H1 (cell line): Measurements from ENCODE around the gene TNN. TPM values are rescaled to one million over a fixed set of nuclear protein-coding genes. Genes with fewer than 3 reads are reported as not detected.

Experiments
- HDAC2 ChIP-seq, 2 experiments: fragments of 300-600 bp in 1 of 2; sonication (generic) in 1 of 2; IDR thresholded peaks; 2 replicates each; pipeline ENCODE4 v1.6.1; 2011 to 2012; ENCODE audit warnings: low read depth in 2 of 2, low read length in 2 of 2, mild to moderate bottlenecking in 2 of 2, moderate library complexity in 2 of 2, borderline replicate concordance in 1 of 2, inconsistent platforms in 1 of 2
- NANOG ChIP-seq: IDR thresholded peaks from 2 replicates; pipeline ENCODE4 v1.6.1; 2011; ENCODE audit warnings: low read length, low read depth, mild to moderate bottlenecking, inconsistent platforms; ENCODE audit not compliant: insufficient read depth, poor library complexity, severe bottlenecking
- POLR2A ChIP-seq, 2 experiments: IDR thresholded peaks; 1 replicate in 1 of 2; 2 replicates in 1 of 2; pipeline ENCODE4 v1.6.1; 2011; ENCODE audit warnings: low read depth in 2 of 2, low read length in 2 of 2, mild to moderate bottlenecking in 2 of 2; ENCODE audit errors: control extremely low read depth in 1 of 2
- SIN3A ChIP-seq, 2 experiments: IDR thresholded peaks in 1 of 2; conservative IDR thresholded peaks in 1 of 2; 2 replicates each; pipeline ENCODE4 v1.6.1; 2011 to 2012; ENCODE audit warnings: low read length in 2 of 2, improper control_type of control experiment in 1 of 2, low read depth in 1 of 2, mild to moderate bottlenecking in 1 of 2
- polyA plus RNA-seq, 7 experiments: library from polyadenylated mRNA; depleted of rRNA in 3 of 7; stranded (reverse) in 5 of 7; unstranded in 2 of 7; fragments of >200 nt in 5 of 7; fragments of 200-250 nt in 2 of 7; gene quantifications; 1 replicate in 5 of 7; 2 replicates in 1 of 7; 4 replicates in 1 of 7; pipeline versions ENCODE4 v1.2.1 to v1.2.3, GENCODE V29; 2011 to 2013; ENCODE audit warnings: missing spikeins in 2 of 7, mixed read lengths in 2 of 7
- total RNA-seq: library from RNA; stranded (reverse); fragmentation: NEBNext Ultra II Directional; extraction: Animal tissue kit (Norgen Biotek cat#: 25700); gene quantifications from 2 replicates; pipeline ENCODE4 v1.2.1, GENCODE V29; 2021
- TF ChIP-seq, protein P1 (sequence below): fragments of 300-600 bp; sonication (generic); IDR thresholded peaks from 2 replicates; pipeline ENCODE4 v1.7.1; 2012; ENCODE audit warnings: low read length, moderate library complexity, mild to moderate bottlenecking, inconsistent platforms; ENCODE audit not compliant: insufficient replicate concordance

The TNN gene
- total and polyA plus RNA-seq, 2 of the 8 experiments (the other 6 are each of a cell fraction or from before 2014, with no cell fraction given), result 0.21 to 0.30 TPM

DNA sequence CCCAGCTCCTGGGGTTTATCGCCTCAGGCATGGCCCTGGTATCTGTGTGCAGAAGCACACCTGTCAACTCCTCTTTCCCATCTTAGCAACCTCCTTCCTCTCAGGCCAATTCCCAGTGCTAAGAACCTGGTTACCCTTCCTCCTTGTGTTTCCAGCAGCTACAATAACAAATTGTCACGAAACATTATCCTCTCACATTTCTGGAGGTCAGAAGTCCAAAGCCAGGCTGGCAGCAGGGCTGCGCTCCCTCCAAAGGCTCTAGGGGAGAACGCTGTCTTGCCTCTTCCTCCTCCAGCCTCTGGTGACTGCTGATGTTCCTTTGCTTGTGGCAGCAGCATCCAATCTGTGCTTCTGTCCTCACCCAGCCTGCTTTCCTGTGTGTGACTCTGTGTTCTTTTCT is 33.7 kb upstream of the TNN start (continued):
- TF ChIP-seq SIN3A (conservative IDR thresholded peaks at IDR 0.05 in 1 of 2, IDR thresholded peaks at IDR 0.05 in 1 of 2; ENCODE audit: low read depth in 1 of 2, low read length in 2 of 2) (no peak), NANOG (no peak), POLR2A (IDR thresholded peaks at IDR 0.05; ENCODE audit: control extremely low read depth in 1 of 2, low read depth in 2 of 2, low read length in 2 of 2) (no peak), HDAC2 (IDR thresholded peaks at IDR 0.05; ENCODE audit: borderline replicate concordance in 1 of 2, low read depth in 2 of 2, low read length in 2 of 2) (no peak)
- TF ChIP-seq, protein P1, sequence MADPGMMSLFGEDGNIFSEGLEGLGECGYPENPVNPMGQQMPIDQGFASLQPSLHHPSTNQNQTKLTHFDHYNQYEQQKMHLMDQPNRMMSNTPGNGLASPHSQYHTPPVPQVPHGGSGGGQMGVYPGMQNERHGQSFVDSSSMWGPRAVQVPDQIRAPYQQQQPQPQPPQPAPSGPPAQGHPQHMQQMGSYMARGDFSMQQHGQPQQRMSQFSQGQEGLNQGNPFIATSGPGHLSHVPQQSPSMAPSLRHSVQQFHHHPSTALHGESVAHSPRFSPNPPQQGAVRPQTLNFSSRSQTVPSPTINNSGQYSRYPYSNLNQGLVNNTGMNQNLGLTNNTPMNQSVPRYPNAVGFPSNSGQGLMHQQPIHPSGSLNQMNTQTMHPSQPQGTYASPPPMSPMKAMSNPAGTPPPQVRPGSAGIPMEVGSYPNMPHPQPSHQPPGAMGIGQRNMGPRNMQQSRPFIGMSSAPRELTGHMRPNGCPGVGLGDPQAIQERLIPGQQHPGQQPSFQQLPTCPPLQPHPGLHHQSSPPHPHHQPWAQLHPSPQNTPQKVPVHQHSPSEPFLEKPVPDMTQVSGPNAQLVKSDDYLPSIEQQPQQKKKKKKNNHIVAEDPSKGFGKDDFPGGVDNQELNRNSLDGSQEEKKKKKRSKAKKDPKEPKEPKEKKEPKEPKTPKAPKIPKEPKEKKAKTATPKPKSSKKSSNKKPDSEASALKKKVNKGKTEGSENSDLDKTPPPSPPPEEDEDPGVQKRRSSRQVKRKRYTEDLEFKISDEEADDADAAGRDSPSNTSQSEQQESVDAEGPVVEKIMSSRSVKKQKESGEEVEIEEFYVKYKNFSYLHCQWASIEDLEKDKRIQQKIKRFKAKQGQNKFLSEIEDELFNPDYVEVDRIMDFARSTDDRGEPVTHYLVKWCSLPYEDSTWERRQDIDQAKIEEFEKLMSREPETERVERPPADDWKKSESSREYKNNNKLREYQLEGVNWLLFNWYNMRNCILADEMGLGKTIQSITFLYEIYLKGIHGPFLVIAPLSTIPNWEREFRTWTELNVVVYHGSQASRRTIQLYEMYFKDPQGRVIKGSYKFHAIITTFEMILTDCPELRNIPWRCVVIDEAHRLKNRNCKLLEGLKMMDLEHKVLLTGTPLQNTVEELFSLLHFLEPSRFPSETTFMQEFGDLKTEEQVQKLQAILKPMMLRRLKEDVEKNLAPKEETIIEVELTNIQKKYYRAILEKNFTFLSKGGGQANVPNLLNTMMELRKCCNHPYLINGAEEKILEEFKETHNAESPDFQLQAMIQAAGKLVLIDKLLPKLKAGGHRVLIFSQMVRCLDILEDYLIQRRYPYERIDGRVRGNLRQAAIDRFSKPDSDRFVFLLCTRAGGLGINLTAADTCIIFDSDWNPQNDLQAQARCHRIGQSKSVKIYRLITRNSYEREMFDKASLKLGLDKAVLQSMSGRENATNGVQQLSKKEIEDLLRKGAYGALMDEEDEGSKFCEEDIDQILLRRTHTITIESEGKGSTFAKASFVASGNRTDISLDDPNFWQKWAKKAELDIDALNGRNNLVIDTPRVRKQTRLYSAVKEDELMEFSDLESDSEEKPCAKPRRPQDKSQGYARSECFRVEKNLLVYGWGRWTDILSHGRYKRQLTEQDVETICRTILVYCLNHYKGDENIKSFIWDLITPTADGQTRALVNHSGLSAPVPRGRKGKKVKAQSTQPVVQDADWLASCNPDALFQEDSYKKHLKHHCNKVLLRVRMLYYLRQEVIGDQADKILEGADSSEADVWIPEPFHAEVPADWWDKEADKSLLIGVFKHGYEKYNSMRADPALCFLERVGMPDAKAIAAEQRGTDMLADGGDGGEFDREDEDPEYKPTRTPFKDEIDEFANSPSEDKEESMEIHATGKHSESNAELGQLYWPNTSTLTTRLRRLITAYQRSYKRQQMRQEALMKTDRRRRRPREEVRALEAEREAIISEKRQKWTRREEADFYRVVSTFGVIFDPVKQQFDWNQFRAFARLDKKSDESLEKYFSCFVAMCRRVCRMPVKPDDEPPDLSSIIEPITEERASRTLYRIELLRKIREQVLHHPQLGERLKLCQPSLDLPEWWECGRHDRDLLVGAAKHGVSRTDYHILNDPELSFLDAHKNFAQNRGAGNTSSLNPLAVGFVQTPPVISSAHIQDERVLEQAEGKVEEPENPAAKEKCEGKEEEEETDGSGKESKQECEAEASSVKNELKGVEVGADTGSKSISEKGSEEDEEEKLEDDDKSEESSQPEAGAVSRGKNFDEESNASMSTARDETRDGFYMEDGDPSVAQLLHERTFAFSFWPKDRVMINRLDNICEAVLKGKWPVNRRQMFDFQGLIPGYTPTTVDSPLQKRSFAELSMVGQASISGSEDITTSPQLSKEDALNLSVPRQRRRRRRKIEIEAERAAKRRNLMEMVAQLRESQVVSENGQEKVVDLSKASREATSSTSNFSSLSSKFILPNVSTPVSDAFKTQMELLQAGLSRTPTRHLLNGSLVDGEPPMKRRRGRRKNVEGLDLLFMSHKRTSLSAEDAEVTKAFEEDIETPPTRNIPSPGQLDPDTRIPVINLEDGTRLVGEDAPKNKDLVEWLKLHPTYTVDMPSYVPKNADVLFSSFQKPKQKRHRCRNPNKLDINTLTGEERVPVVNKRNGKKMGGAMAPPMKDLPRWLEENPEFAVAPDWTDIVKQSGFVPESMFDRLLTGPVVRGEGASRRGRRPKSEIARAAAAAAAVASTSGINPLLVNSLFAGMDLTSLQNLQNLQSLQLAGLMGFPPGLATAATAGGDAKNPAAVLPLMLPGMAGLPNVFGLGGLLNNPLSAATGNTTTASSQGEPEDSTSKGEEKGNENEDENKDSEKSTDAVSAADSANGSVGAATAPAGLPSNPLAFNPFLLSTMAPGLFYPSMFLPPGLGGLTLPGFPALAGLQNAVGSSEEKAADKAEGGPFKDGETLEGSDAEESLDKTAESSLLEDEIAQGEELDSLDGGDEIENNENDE, result no peak
